ENCODE results near the gene TDRD10.

DNA sequence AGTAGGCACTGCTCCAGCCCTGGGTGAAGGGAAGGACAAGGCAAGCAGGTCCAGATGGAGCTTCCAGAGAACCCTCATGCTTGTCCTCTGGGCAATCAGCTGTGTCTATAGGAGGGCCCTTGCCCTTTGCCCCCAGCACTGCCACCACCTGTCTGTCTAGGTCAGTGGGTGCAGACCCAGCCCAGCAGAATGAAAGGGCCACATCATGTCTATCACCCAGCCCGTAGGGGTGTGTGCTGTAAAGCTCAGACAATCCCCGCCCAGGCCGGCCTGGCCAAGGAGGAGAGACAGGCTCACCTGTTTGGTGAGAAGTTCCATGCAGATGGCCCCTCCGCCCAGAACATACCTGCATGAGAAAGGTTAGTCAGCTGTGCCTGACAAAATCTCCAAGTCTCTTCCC lies 49.5 kb downstream of the TDRD10 start:
- TF ChIP-seq EZH2 (IDR thresholded peaks at IDR 0.05; ENCODE audit: low read depth, unreplicated experiment): no peak
- TF ChIP-seq, protein P1, sequence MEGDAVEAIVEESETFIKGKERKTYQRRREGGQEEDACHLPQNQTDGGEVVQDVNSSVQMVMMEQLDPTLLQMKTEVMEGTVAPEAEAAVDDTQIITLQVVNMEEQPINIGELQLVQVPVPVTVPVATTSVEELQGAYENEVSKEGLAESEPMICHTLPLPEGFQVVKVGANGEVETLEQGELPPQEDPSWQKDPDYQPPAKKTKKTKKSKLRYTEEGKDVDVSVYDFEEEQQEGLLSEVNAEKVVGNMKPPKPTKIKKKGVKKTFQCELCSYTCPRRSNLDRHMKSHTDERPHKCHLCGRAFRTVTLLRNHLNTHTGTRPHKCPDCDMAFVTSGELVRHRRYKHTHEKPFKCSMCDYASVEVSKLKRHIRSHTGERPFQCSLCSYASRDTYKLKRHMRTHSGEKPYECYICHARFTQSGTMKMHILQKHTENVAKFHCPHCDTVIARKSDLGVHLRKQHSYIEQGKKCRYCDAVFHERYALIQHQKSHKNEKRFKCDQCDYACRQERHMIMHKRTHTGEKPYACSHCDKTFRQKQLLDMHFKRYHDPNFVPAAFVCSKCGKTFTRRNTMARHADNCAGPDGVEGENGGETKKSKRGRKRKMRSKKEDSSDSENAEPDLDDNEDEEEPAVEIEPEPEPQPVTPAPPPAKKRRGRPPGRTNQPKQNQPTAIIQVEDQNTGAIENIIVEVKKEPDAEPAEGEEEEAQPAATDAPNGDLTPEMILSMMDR (conservative IDR thresholded peaks at IDR 0.05; ENCODE audit: low read depth in 2 of 2): no peak

All from GM23338 (cell line).